Liver (tissue), 9 donors: Measurements from ENCODE around the gene ERVMER34-1. TPM values are rescaled to one million over a fixed set of nuclear protein-coding genes. Genes with fewer than 3 reads are reported as not detected.

Experiments
- DNase-seq: peaks from one replicate; pipeline ENCODE4 v3.0.0-alpha.2; 2017; ENCODE audit warnings: low spot score
- H3K27ac ChIP-seq, 2 donors: one replicate each; pipeline ENCODE4 v1.7.0; 2013; ENCODE audit warnings: inconsistent platforms in 2 of 2, low read length in 2 of 2, control low read depth in 1 of 2, low read depth in 1 of 2, mild to moderate bottlenecking in 1 of 2
- H3K27me3 ChIP-seq, 4 donors: one replicate each; pipeline versions ENCODE4 v1.6.1 to v1.7.0; 2013; ENCODE audit warnings: low read length in 3 of 4, inconsistent platforms in 1 of 4, mild to moderate bottlenecking in 1 of 4, moderate library complexity in 1 of 4; ENCODE audit not compliant: control insufficient read depth in 4 of 4, insufficient read depth in 4 of 4
- H3K36me3 ChIP-seq, 4 donors: one replicate each; pipeline versions ENCODE4 v1.6.1 to v1.7.0; 2013; ENCODE audit warnings: low read length in 3 of 4, mild to moderate bottlenecking in 3 of 4, low read depth in 1 of 4, moderate library complexity in 1 of 4; ENCODE audit not compliant: control insufficient read depth in 4 of 4, insufficient read depth in 3 of 4
- H3K4me1 ChIP-seq, 4 donors: one replicate each; pipeline versions ENCODE4 v1.6.1 to v1.7.0; 2013; ENCODE audit warnings: low read length in 3 of 4, mild to moderate bottlenecking in 3 of 4, moderate library complexity in 1 of 4; ENCODE audit not compliant: control insufficient read depth in 4 of 4, insufficient read depth in 4 of 4
- H3K4me3 ChIP-seq, 3 donors: one replicate each; pipeline versions ENCODE4 v1.6.1 to v1.7.0; 2013; ENCODE audit warnings: low read length in 3 of 3, control low read depth in 1 of 3, low read depth in 1 of 3, mild to moderate bottlenecking in 1 of 3
- H3K9ac ChIP-seq, 2 donors: one replicate each; pipeline ENCODE4 v1.7.0; 2013; ENCODE audit warnings: low read length in 2 of 2, mild to moderate bottlenecking in 2 of 2, moderate library complexity in 2 of 2, control low read depth in 1 of 2, low read depth in 1 of 2
- H3K9me3 ChIP-seq, 4 donors: one replicate each; pipeline versions ENCODE4 v1.6.1 to v1.7.0; 2013; ENCODE audit warnings: low read length in 3 of 4; ENCODE audit not compliant: control insufficient read depth in 4 of 4
- EGR1 ChIP-seq, 2 donors: IDR thresholded peaks; 2 replicates each; pipeline ENCODE4 v1.6.1; 2016 to 2018; ENCODE audit warnings: antibody characterized with exemption in 2 of 2, low read depth in 2 of 2
- FOXA1 ChIP-seq: IDR thresholded peaks from 2 replicates; pipeline ENCODE4 v1.6.1; 2016; ENCODE audit warnings: antibody characterized with exemption
- GABPA ChIP-seq, 2 donors: IDR thresholded peaks in 1 of 2; conservative IDR thresholded peaks in 1 of 2; 2 replicates each; pipeline ENCODE4 v1.6.1; 2016; ENCODE audit warnings: antibody characterized with exemption in 2 of 2, mild to moderate bottlenecking in 1 of 2, moderate library complexity in 1 of 2
- HNF4A ChIP-seq, 2 donors: conservative IDR thresholded peaks; 2 replicates each; pipeline ENCODE4 v1.6.1; 2016; ENCODE audit warnings: antibody characterized with exemption in 2 of 2, mild to moderate bottlenecking in 2 of 2
- HNF4G ChIP-seq: IDR thresholded peaks from 2 replicates; pipeline ENCODE4 v1.6.1; 2016; ENCODE audit warnings: antibody characterized with exemption
- JUND ChIP-seq, 2 donors: IDR thresholded peaks; 2 replicates each; pipeline ENCODE4 v1.6.1; 2016; ENCODE audit warnings: antibody characterized with exemption in 2 of 2
- MAX ChIP-seq: IDR thresholded peaks from 2 replicates; pipeline ENCODE4 v1.6.1; 2016; ENCODE audit warnings: antibody characterized with exemption
- RXRA ChIP-seq, 2 donors: IDR thresholded peaks; 2 replicates each; pipeline ENCODE4 v1.6.1; 2017 to 2018; ENCODE audit warnings: antibody characterized with exemption in 2 of 2, mild to moderate bottlenecking in 1 of 2
- TAF1 ChIP-seq: conservative IDR thresholded peaks from 2 replicates; pipeline ENCODE4 v1.6.1; 2016; ENCODE audit warnings: antibody characterized with exemption, mild to moderate bottlenecking
- YY1 ChIP-seq: IDR thresholded peaks from 2 replicates; pipeline ENCODE4 v1.6.1; 2016; ENCODE audit warnings: antibody characterized with exemption, mild to moderate bottlenecking
- ZBTB33 ChIP-seq: IDR thresholded peaks from 2 replicates; pipeline ENCODE4 v1.6.1; 2016; ENCODE audit warnings: antibody characterized with exemption
- WGBS: extraction: QIAGEN DNeasy Blood & Tissue Kit; methylation state at CpG from one replicate; pipeline ENCODE4 v1.1.7; 2013; 5-methylcytosine and 5-hydroxymethylcytosine counted together
- polyA plus RNA-seq, 2 donors: library from polyadenylated mRNA; stranded (reverse) in 1 of 2; unstranded in 1 of 2; fragments of 200-250 nt in 1 of 2; fragments of >200 nt in 1 of 2; fragmentation: Nextera tagmentation in 1 of 2; extraction: Ambion mirVana in 1 of 2; gene quantifications; one replicate each; pipeline versions ENCODE4 v1.2.1 to v1.2.3, GENCODE V29; 2013 to 2015
- total RNA-seq, 2 donors: library from RNA; depleted of rRNA; stranded (reverse); fragments of >200 nt; gene quantifications; one replicate each; pipeline ENCODE4 v1.2.3, GENCODE V29; 2014
- TF ChIP-seq, protein P1 (sequence below): IDR thresholded peaks from 2 replicates; pipeline ENCODE4 v1.6.1; 2016; ENCODE audit warnings: antibody characterized with exemption, mild to moderate bottlenecking
- donor health status: healthy.
- donor health status: healthy.
- donor health status: healthy.
- donor health status: healthy.
- donor health status: healthy.

Gene ERVMER34-1
- total and polyA plus RNA-seq, 4 donors, result under 0.01 to 0.08 (median 0.02) TPM; not detected in 1

- TF ChIP-seq ZBTB33, result no peak
- no peak for TF ChIP-seq RXRA (IDR thresholded peaks at IDR 0.05)
- no peak for TF ChIP-seq HNF4A (conservative IDR thresholded peaks at IDR 0.05)
Observed at GRCh38 chr4:52780617-52781354, 29.6 kb upstream of the ERVMER34-1 start (continued).

DNA sequence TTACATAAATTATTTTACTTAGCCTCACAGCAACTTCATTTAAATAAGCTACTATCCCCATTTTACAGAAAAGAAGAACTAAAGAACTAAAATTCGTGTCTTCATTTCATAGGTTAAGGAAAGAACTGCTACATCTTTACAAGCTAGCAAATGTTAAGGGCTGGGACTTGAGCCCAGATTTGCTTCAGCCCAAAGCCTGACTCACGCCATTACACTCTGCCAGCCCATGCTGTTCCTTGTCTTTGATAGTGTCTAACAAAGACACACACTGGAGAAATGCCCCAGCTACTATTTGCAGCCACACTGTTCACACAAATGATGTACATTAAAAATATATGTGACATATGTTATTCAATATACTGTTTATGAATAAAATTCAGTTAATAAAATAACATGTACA, 29.0 kb upstream of the ERVMER34-1 start:
- DNase-seq, result no peak

DNA sequence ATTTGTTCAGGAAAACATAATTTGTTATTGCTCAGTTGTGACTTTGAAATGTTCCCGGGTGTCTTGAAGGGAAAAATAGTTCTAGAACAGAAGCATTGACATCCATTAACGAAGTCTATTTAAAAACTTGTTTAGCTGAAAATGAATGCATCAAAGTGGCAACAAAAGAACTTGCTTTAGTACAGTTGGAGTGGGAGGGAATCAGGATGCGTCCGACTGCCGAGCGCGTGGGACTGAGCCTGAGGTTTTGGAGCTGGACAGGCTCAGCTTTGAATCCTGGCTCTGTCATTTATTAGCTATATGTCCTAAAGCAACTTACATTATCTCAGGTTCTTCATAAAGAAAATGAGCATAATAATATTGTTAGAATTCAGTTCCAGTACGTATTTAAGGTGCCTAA, 9.0 kb upstream of the ERVMER34-1 start:
- Histone ChIP-seq H3K27me3 (no peaks in the 10 kb centered on the region), H3K4me3 (no peak overlapping the region), H3K27ac (no peak overlapping the region), H3K9ac (no peak overlapping the region), H3K36me3 (no peaks in the 10 kb centered on the region), H3K9me3 (no peaks in the 10 kb centered on the region), H3K4me1 (no peaks in the 10 kb centered on the region)
- WGBS, result 85% methylated on average over 8 of the region's 8 CpGs
- TF ChIP-seq FOXA1 (no peak), MAX (no peak), ZBTB33 (no peak), TAF1 (no peak), YY1 (no peak)
- no peak for DNase-seq

More for the DNA sequence above, 29.0 kb upstream of the ERVMER34-1 start:
- no peak overlapping the region for H3K4me3 ChIP-seq
- no peaks in the 10 kb centered on the region for H3K36me3 ChIP-seq
- peaks cover 0 to 2% (median 0%) of the 10 kb centered on the region in 4 donors for H3K9me3 ChIP-seq
- WGBS, result 74% methylated on average over 2 of the region's 2 CpGs
- H3K9ac ChIP-seq, result no peak overlapping the region
- no peak for TF ChIP-seq HNF4A (conservative IDR thresholded peaks at IDR 0.05)
- no peak overlapping the region for H3K27ac ChIP-seq
- H3K4me1 ChIP-seq, result no peaks in the 10 kb centered on the region
- H3K27me3 ChIP-seq, result no peaks in the 10 kb centered on the region

DNA sequence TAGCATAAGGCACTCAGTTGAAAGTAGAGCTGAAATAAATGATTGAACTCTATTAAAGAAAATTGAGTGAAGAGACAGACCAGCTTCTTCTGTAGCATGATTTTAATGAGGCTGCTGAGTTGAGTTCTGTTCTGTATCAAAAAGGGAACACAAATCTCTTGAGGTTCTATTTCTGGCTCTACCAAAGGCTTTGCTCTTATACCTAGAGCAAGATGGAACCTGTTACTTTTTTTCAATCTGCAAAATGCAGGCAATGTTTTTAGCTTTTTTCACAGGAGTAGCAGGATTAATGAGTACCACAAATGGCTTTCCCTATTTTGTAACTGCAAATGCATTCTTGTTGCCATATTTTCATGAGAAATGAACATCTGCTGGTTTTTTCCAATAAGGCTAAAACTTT, 4.2 kb upstream of the ERVMER34-1 start:
- no peaks in the 10 kb centered on the region for H3K36me3 ChIP-seq
- no peak overlapping the region for H3K27ac ChIP-seq
- no peaks in the 10 kb centered on the region for H3K9me3 ChIP-seq
- no peak overlapping the region for H3K9ac ChIP-seq
- DNase-seq, result no peak
- H3K4me1 ChIP-seq, result peaks cover 0 to 11% (median 2%) of the 10 kb centered on the region in 4 donors
- no peak overlapping the region for H3K4me3 ChIP-seq
- TF ChIP-seq ZBTB33 (no peak), EGR1 (IDR thresholded peaks at IDR 0.05; ENCODE audit: low read depth in 2 of 2) (no peak), HNF4G (no peak), HNF4A (conservative IDR thresholded peaks at IDR 0.05) (no peak), FOXA1 (no peak), JUND (IDR thresholded peaks at IDR 0.05) (no peak), GABPA (IDR thresholded peaks at IDR 0.05 in 1 of 2, conservative IDR thresholded peaks at IDR 0.05 in 1 of 2) (no peak), MAX (no peak)
- TF ChIP-seq, protein P1, sequence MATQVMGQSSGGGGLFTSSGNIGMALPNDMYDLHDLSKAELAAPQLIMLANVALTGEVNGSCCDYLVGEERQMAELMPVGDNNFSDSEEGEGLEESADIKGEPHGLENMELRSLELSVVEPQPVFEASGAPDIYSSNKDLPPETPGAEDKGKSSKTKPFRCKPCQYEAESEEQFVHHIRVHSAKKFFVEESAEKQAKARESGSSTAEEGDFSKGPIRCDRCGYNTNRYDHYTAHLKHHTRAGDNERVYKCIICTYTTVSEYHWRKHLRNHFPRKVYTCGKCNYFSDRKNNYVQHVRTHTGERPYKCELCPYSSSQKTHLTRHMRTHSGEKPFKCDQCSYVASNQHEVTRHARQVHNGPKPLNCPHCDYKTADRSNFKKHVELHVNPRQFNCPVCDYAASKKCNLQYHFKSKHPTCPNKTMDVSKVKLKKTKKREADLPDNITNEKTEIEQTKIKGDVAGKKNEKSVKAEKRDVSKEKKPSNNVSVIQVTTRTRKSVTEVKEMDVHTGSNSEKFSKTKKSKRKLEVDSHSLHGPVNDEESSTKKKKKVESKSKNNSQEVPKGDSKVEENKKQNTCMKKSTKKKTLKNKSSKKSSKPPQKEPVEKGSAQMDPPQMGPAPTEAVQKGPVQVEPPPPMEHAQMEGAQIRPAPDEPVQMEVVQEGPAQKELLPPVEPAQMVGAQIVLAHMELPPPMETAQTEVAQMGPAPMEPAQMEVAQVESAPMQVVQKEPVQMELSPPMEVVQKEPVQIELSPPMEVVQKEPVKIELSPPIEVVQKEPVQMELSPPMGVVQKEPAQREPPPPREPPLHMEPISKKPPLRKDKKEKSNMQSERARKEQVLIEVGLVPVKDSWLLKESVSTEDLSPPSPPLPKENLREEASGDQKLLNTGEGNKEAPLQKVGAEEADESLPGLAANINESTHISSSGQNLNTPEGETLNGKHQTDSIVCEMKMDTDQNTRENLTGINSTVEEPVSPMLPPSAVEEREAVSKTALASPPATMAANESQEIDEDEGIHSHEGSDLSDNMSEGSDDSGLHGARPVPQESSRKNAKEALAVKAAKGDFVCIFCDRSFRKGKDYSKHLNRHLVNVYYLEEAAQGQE, result no peak
- H3K27me3 ChIP-seq, result peaks cover 0 to 3% (median under 1%) of the 10 kb centered on the region in 4 donors
